ACC112 (cell line): ENCODE results near the gene TTC3.

Experiments used
- H2AFZ ChIP-seq: fragments of 200-600 bp; sonication (generic); one replicate; pipeline ENCODE4 v1.6.0; 2017; ENCODE audit warnings: antibody characterized with exemption, low read length; ENCODE audit not compliant: unreplicated experiment
- H3K27ac ChIP-seq: fragments of 200-600 bp; sonication (generic); 2 replicates; pipeline ENCODE4 v1.5.1; 2014; ENCODE audit warnings: low read depth, mild to moderate bottlenecking, antibody characterized with exemption, low read length, moderate library complexity
- H3K27me3 ChIP-seq: fragments of 200-600 bp; sonication (generic); 2 replicates; pipeline ENCODE4 v1.6.1; 2014; ENCODE audit warnings: mild to moderate bottlenecking, antibody characterized with exemption, low read length, moderate library complexity, mixed read lengths; ENCODE audit not compliant: insufficient read depth
- H3K36me3 ChIP-seq: fragments of 200-600 bp; sonication (generic); 2 replicates; pipeline ENCODE4 v1.6.1; 2016; ENCODE audit warnings: mild to moderate bottlenecking, antibody characterized with exemption, low read length, moderate library complexity, mixed read lengths; ENCODE audit not compliant: insufficient read depth
- H3K4me1 ChIP-seq: fragments of 200-600 bp; sonication (generic); one replicate; pipeline ENCODE4 v1.6.1; 2016; ENCODE audit warnings: low read length, mixed read lengths; ENCODE audit not compliant: insufficient read depth, unreplicated experiment, control insufficient read depth
- H3K4me3 ChIP-seq: fragments of 200-600 bp; sonication (generic); 2 replicates; pipeline ENCODE4 v1.5.1; 2014; ENCODE audit warnings: mild to moderate bottlenecking, low read depth, low read length
- H3K79me2 ChIP-seq: fragments of 200-600 bp; sonication (generic); one replicate; pipeline ENCODE4 v1.6.0; 2016; ENCODE audit warnings: low read length; ENCODE audit not compliant: control insufficient read depth, unreplicated experiment, insufficient read depth

TTC3 gene

DNA sequence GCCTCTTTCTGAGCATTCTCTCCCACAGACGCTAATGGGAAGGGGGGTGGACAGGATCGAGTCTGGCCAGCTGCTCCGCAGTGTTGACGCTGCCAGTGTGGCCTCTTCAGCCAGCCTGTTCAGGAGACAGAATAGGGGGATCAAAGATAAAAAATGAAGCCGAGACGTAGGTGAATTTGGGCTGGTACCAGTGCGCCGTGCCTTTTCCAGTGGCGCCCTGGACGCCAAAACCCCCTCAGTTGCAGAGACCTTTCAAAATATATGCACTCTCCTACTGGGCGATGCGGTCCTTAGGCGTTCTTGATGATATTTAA, 1.1 kb downstream of the TTC3 start:
- H3K79me2 ChIP-seq, result peaks cover 61% of the 10 kb centered on the region
- H3K27ac ChIP-seq, result peak overlapping the region; percentile 64; the same call in 1 of the 2 replicates
- H3K27me3 ChIP-seq, result no peaks in the 10 kb centered on the region
- H3K36me3 ChIP-seq, result no peaks in the 10 kb centered on the region
- H3K4me1 ChIP-seq, result peaks cover 14% of the 10 kb centered on the region
- peak overlapping the region; percentile 16 for H2AFZ ChIP-seq
- H3K4me3 ChIP-seq, result peak overlapping the region; percentile 99

DNA sequence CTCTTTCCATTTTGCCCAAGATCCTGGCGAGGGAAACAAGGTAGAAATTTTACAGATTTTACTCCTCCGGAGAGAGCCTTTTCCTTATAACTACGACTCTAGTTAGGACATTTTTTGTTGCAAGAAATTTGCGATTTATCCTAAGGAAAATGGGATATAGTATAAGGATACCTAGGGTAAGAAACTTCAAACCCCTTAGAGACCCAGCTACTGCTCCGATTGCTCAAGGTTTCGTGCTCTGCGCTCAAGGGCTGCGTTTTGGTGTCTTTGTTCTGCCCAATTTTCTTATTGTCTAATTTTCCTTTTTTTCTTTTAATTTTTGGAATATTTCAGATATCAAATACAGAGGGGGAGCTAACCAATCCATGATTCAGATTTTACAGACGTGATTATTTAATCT, 1.5 kb downstream of the TTC3 start:
- H2AFZ ChIP-seq, result peak overlapping the region; percentile 16
- peak overlapping the region; percentile 99 for H3K4me3 ChIP-seq
- H3K4me1 ChIP-seq, result peaks cover 14% of the 10 kb centered on the region
- peak overlapping the region; percentile 64; the same call in 1 of the 2 replicates for H3K27ac ChIP-seq
- H3K79me2 ChIP-seq, result peaks cover 65% of the 10 kb centered on the region
- no peaks in the 10 kb centered on the region for H3K36me3 ChIP-seq
- H3K27me3 ChIP-seq, result no peaks in the 10 kb centered on the region

DNA sequence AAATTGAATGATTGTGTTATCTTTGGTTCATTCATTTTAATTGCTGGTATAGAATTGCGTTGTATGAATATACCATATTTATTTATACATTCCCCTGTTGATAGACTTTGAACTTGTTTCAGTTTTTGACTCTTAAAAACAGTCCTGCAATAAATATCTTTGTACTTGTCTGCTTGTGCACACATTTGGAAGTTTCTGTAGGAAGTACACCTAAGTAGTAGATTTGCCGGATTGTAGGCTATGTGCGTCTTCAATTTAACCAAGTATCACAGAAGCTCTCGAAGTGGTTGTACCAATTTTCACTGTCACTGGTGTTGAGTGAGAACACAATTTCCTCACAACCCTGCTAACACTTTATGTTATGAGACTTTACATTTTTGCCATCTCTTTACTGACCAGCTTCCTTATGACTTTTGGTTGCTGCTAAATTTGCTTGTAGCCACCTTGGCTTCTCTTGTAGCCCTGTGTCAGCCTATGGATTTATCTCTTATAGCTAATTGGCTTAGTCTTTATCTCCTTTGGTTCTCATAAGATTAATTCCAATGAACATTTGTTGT, 2.2 kb downstream of the TTC3 start:
- H3K36me3 ChIP-seq, result no peaks in the 10 kb centered on the region
- no peak overlapping the region for H2AFZ ChIP-seq
- H3K27me3 ChIP-seq, result no peaks in the 10 kb centered on the region
- peaks cover 14% of the 10 kb centered on the region for H3K4me1 ChIP-seq
- peaks cover 71% of the 10 kb centered on the region for H3K79me2 ChIP-seq
- peak overlapping the region; percentile 99 for H3K4me3 ChIP-seq
- no peak overlapping the region for H3K27ac ChIP-seq

DNA sequence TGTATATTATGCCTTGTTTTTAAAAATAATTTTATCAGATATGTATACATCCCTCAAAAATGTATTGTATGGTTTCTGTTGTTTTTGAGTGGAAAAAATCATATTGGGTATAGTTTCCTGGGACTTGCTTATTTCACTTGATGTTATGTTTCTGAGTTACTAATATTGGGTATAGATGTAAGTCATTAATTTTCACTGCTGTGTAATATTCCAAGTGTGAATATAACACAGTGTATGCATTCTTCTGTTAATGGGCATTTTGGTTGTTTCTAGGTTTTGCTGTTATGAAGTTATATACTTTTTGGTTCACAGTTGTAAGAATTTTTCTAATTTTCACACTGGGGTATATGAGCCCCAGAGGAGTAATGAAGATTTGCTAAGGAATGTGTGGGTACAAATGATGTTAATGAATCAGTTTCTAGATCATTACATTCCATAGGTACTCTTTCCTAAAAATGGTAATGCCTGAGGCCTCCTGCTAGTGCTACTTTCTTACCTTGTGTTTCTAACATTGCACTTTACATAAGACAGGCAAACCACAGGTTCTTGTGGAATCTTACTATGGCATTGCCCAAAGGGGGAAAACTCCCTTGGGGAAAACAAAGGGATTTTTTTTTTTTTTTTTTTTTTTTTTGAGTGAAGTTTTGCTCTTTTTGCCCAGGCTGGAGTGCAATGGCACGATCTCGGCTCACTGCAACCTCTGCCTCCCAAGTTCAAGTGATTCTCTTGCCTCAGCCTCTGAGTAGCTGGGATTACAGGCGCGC, 3.2 kb downstream of the TTC3 start:
- Histone ChIP-seq H3K79me2 (peaks cover 76% of the 10 kb centered on the region), H3K4me1 (peaks cover 9% of the 10 kb centered on the region), H2AFZ (no peak overlapping the region), H3K27me3 (no peaks in the 10 kb centered on the region), H3K4me3 (no peak overlapping the region), H3K36me3 (no peaks in the 10 kb centered on the region), H3K27ac (no peak overlapping the region)

DNA sequence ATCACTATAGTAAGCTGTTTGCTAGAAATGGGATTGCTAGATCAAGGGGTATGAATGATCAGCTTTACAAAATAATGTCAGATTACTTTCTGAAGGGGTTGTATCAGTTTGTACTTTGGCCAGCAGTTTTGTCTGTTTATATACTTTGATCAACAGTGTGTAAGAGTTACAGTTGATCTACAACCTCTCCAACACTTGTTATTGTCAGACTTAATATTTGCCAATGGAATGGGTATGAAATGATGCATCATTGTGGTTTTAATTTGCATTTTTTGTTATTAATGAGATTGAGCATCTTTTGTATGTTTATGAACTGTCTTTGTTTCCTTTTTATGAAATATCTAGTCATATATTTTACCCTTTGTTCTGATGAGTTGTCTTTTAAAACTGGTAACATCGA, 4.3 kb downstream of the TTC3 start:
- peaks cover 5% of the 10 kb centered on the region for H3K4me1 ChIP-seq
- no peak overlapping the region for H3K27ac ChIP-seq
- H3K4me3 ChIP-seq, result no peak overlapping the region
- peaks cover 79% of the 10 kb centered on the region for H3K79me2 ChIP-seq
- no peak overlapping the region for H2AFZ ChIP-seq
- no peaks in the 10 kb centered on the region for H3K27me3 ChIP-seq
- H3K36me3 ChIP-seq, result no peaks in the 10 kb centered on the region

DNA sequence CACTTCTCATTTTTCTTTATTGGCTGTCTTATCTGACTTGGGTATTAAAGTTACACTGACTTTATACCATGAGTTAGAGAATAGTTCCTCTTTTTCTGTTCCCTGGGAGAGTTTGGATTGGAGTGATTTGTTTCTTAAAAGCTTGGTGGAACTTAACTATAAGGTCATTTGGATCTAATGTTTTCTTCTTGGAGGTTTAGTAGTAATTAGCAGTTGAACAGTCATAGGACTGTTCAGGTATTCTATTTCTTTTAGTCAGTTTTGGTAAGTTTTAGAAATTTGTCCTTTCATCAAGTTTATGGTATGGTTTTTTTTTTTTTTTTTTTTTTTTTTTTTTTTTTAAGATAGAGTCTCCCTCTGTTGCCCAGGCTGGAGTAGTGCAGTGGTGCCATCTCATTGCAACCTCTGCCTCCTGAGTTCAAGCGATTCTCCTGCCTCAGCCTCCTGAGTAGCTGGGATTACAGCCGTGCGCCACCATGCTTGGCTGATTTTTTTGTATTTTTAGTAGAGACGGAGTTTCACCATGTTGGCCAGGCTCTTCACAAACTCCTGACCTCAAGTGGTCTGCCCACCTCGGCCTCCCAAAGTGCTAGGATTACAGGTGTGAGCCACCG, 6.3 kb downstream of the TTC3 start:
- Histone ChIP-seq H3K4me1 (peaks cover 5% of the 10 kb centered on the region), H3K27ac (no peak overlapping the region), H3K79me2 (peaks cover 86% of the 10 kb centered on the region), H2AFZ (no peak overlapping the region), H3K36me3 (no peaks in the 10 kb centered on the region), H3K4me3 (no peak overlapping the region), H3K27me3 (no peaks in the 10 kb centered on the region)

DNA sequence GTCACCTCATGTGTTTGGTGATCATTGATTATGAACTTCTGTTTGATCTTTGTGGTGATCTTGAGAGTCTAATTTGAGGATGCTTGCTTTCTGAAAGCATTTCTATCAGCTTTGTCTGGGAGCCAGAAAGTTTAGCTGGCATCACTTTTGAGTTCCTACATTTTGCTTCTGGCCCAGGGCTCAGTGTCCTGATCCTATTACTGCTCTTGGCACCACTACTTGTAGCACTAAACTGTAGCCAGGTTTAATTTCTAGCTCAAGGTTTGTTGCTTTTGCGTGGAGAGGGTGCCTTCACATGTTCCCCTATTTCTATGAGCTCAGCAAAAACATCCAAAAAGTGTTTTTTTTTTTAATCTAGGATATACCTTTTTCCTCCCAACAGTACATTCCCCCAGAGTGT, 9.3 kb downstream of the TTC3 start:
- peaks cover 2% of the 10 kb centered on the region for H3K4me1 ChIP-seq
- peaks cover 86% of the 10 kb centered on the region for H3K79me2 ChIP-seq
- no peak overlapping the region for H3K27ac ChIP-seq
- no peaks in the 10 kb centered on the region for H3K27me3 ChIP-seq
- no peak overlapping the region for H3K4me3 ChIP-seq
- no peak overlapping the region for H2AFZ ChIP-seq
- H3K36me3 ChIP-seq, result no peaks in the 10 kb centered on the region

DNA sequence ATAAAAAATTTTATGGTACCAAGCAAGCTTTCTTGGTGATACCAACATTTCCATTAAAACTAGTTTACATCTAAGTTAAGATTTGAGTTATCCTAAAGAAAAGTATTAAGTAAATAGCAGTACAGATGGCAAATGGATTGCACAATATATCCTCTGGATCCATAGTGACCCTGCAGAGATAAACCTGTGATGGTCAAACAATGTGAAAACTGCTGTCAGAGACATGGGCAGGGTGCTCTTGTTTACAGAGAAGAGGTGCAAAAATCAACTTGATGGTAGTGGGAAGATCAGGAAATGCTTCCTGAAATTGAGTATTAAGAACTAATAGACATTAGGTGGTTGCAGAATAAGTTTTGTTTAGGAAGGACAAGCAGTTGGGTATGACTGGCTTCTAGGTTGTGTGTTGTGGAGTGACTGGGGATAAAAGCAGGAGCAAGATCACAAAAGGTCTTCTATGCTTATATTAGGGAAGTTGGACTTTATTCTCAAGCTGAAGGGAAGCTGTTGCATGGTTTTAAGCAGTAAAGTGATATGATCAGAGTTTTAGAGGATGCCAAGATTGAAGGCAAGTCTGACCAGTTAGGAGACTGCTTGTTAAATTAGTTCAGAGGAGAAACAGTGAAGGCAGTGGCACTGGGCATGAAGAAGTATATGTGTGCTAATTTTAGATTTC, 9.9 kb downstream of the TTC3 start:
- peaks cover 5% of the 10 kb centered on the region for H3K4me1 ChIP-seq
- H3K36me3 ChIP-seq, result no peaks in the 10 kb centered on the region
- no peaks in the 10 kb centered on the region for H3K27me3 ChIP-seq
- H3K27ac ChIP-seq, result no peak overlapping the region
- H3K4me3 ChIP-seq, result no peak overlapping the region
- no peak overlapping the region for H2AFZ ChIP-seq
- H3K79me2 ChIP-seq, result peaks cover 86% of the 10 kb centered on the region

DNA sequence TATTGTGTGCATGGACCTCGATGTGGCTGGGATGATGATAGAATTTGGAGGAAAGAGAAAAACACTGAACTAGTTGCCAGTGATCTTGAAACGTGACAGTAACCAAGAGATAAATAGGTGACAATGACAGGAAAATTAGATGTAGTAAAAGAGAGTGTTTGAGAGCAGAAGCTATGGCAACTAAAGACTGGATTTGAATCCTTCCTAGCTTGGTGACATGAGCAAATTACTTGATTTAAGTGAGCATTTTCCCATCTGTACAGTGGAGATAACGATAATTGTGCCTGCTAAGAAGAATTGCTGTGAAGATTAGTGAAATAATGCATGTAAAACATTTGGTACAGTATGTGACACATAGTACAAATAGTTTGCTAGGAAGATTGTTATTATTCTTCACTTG, 12.7 kb downstream of the TTC3 start:
- Histone ChIP-seq H3K36me3 (0 out of 2 replicates have a peak, but pooled peaks cover 4% of the 10 kb centered on the region), H3K27me3 (no peaks in the 10 kb centered on the region), H3K79me2 (peaks cover 74% of the 10 kb centered on the region), H3K27ac (no peak overlapping the region), H2AFZ (no peak overlapping the region), H3K4me3 (no peak overlapping the region), H3K4me1 (peaks cover 5% of the 10 kb centered on the region)

DNA sequence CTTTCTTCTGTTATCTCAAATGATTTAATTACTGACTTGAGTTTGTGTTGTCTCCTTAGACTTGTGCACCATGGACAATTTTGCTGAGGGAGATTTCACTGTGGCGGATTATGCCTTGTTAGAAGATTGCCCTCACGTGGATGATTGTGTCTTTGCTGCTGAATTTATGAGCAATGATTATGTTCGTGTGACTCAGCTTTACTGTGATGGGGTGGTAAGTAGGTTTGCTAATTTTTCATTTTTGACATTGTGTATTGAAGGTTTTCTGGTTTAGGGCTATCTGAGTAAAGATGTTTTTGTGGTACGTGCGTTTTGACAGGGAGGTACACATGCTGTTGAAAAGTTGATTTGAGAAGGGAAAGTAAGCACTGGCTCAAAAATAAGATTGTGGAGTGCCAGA, 14.1 kb downstream of the TTC3 start:
- Histone ChIP-seq H3K36me3 (0 out of 2 replicates have a peak, but pooled peaks cover 4% of the 10 kb centered on the region), H2AFZ (no peak overlapping the region), H3K79me2 (peaks cover 67% of the 10 kb centered on the region), H3K4me3 (no peak overlapping the region), H3K27ac (no peak overlapping the region), H3K27me3 (no peaks in the 10 kb centered on the region), H3K4me1 (peaks cover 5% of the 10 kb centered on the region)
